Measurements from ENCODE around the gene SLC25A34. TPM values are rescaled to one million over a fixed set of nuclear protein-coding genes. Genes with fewer than 3 reads are reported as not detected.
A peak's percentile ranks its signal among the peaks of the same experiment; 100 is the strongest.
"Not testable (repeated sequence)": the region's sequence is repeated elsewhere in the genome, so short reads cannot be mapped to it uniquely, and the experiment has no call there.

The SLC25A34 gene
- total RNA-seq, 2 experiments from 2014 or later = 1.4 to 2.2 TPM

GRCh38 chr1:15693371-15693770 is 42.7 kb upstream of the SLC25A34 start:
- H3K79me2 ChIP-seq (ENCODE audit: insufficient read depth, low read depth, low read length) = peaks cover 23% of the 10 kb centered on the region; the same call in 1 of the 2 replicates
- H3K27ac ChIP-seq (ENCODE audit: low read depth, low read length, poor library complexity, severe bottlenecking) = no peak overlapping the region
- ChIA-PET POLR2A (no interaction called here), CTCF (ENCODE audit: unreplicated experiment) (no interaction called here)
- H4K20me1 ChIP-seq (ENCODE audit: insufficient read depth, low read length) = no peaks in the 10 kb centered on the region
- no peak for DNase-seq (ENCODE audit: low spot score)
- H3K9me2 ChIP-seq (ENCODE audit: insufficient read depth, low read length) = no peaks in the 10 kb centered on the region
- no peak overlapping the region for H2AFZ ChIP-seq (ENCODE audit: low read length)
- TF ChIP-seq EZH2phosphoT487 (IDR thresholded peaks at IDR 0.05; ENCODE audit: borderline replicate concordance, low read depth, low read length) (no peak), CTCF (conservative IDR thresholded peaks at IDR 0.05; ENCODE audit: low read length) (no peak)
- peaks cover 19% of the 10 kb centered on the region for H3K36me3 ChIP-seq (ENCODE audit: insufficient read depth, low read length)
- H3K4me3 ChIP-seq (ENCODE audit: low read depth, low read length, poor library complexity, severe bottlenecking) = no peak overlapping the region
- intact Hi-C loops (cut with micrococcal nuclease; ENCODE audit: unreplicated experiment) = no loop called here
- no TSS peak for BruUV-seq (replicated peaks)
- peaks cover 23% of the 10 kb centered on the region for H3K4me1 ChIP-seq (ENCODE audit: insufficient read depth, low read length, poor library complexity, severe bottlenecking)
- no peak overlapping the region for H3K4me2 ChIP-seq (ENCODE audit: low read length)
- H3K9me3 ChIP-seq (ENCODE audit: low read length) = no peaks in the 10 kb centered on the region

- Histone ChIP-seq H3K4me1 (ENCODE audit: insufficient read depth, low read length, poor library complexity, severe bottlenecking) (peaks cover 36% of the 10 kb centered on the region), H3K27ac (ENCODE audit: low read depth, low read length, poor library complexity, severe bottlenecking) (peak overlapping the region; percentile 93), H3K9me2 (ENCODE audit: insufficient read depth, low read length) (no peaks in the 10 kb centered on the region), H3K36me3 (ENCODE audit: insufficient read depth, low read length) (peaks cover 11% of the 10 kb centered on the region), H3K4me3 (ENCODE audit: low read depth, low read length, poor library complexity, severe bottlenecking) (peak overlapping the region; percentile 63), H4K20me1 (ENCODE audit: insufficient read depth, low read length) (no peaks in the 10 kb centered on the region), H3K79me2 (ENCODE audit: insufficient read depth, low read depth, low read length) (peaks cover 37% of the 10 kb centered on the region; the same call in 1 of the 2 replicates), H3K4me2 (ENCODE audit: low read length) (peak overlapping the region; percentile 74), H3K9me3 (ENCODE audit: low read length) (no peaks in the 10 kb centered on the region), H2AFZ (ENCODE audit: low read length) (peak overlapping the region; percentile 18; the same call in 1 of the 2 replicates)
- intact Hi-C loops (cut with micrococcal nuclease; ENCODE audit: unreplicated experiment) = loop anchor here (1.0 to 2.0 kb wide), 2 partner anchors 80 to 171 kb away; partner anchors contain the start of genes DDI2 and DNAJC16
- BruUV-seq (replicated peaks) = no TSS peak
- ChIA-PET POLR2A (interaction anchor here (0.6 to 2.0 kb wide), 14 partner anchors 9 to 694 kb away, joined by 3 to 13 read pairs (median 3); partner anchors contain the start of gene PLEKHM2), CTCF (ENCODE audit: unreplicated experiment) (interaction anchor here (0.9 to 1.5 kb wide), 2 partner anchors 36 to 79 kb away, joined by 3 to 4 read pairs; no protein-coding TSS in a partner anchor)
- TF ChIP-seq CTCF (conservative IDR thresholded peaks at IDR 0.05; ENCODE audit: low read length) = no peak
- TF ChIP-seq EZH2phosphoT487 (IDR thresholded peaks at IDR 0.05; ENCODE audit: borderline replicate concordance, low read depth, low read length) = no peak
- DNase-seq (ENCODE audit: low spot score) = peak; percentile 93
Measured at GRCh38 chr1:15696956-15697521, 39.0 kb upstream of the SLC25A34 start.

GRCh38 chr1:15698201-15698600 is 37.9 kb upstream of the SLC25A34 start:
- peak overlapping the region; percentile 63 for H3K4me3 ChIP-seq (ENCODE audit: low read depth, low read length, poor library complexity, severe bottlenecking)
- no peak overlapping the region for H2AFZ ChIP-seq (ENCODE audit: low read length)
- ChIA-PET POLR2A (interaction anchor here (0.6 to 2.0 kb wide), 7 partner anchors 12 to 705 kb away, joined by 3 to 9 read pairs (median 4); no protein-coding TSS in a partner anchor), CTCF (ENCODE audit: unreplicated experiment) (no interaction called here)
- H3K4me2 ChIP-seq (ENCODE audit: low read length) = peak overlapping the region; percentile 74
- intact Hi-C loops (cut with micrococcal nuclease; ENCODE audit: unreplicated experiment) = no loop called here
- H3K27ac ChIP-seq (ENCODE audit: low read depth, low read length, poor library complexity, severe bottlenecking) = peak overlapping the region; percentile 93
- H4K20me1 ChIP-seq (ENCODE audit: insufficient read depth, low read length) = no peaks in the 10 kb centered on the region
- H3K79me2 ChIP-seq (ENCODE audit: insufficient read depth, low read depth, low read length) = peaks cover 34% of the 10 kb centered on the region; the same call in 1 of the 2 replicates
- H3K9me3 ChIP-seq (ENCODE audit: low read length) = no peaks in the 10 kb centered on the region
- DNase-seq (ENCODE audit: low spot score) = no peak
- H3K36me3 ChIP-seq (ENCODE audit: insufficient read depth, low read length) = peaks cover 11% of the 10 kb centered on the region
- peaks cover 36% of the 10 kb centered on the region for H3K4me1 ChIP-seq (ENCODE audit: insufficient read depth, low read length, poor library complexity, severe bottlenecking)
- H3K9me2 ChIP-seq (ENCODE audit: insufficient read depth, low read length) = no peaks in the 10 kb centered on the region
- no peak for TF ChIP-seq CTCF (conservative IDR thresholded peaks at IDR 0.05; ENCODE audit: low read length)
- TF ChIP-seq EZH2phosphoT487 (IDR thresholded peaks at IDR 0.05; ENCODE audit: borderline replicate concordance, low read depth, low read length) = no peak
- no TSS peak for BruUV-seq (replicated peaks)

GRCh38 chr1:15699321-15699720 is 36.7 kb upstream of the SLC25A34 start:
- BruUV-seq (replicated peaks); intact Hi-C loops (cut with micrococcal nuclease; ENCODE audit: unreplicated experiment); CTCF ChIA-PET (ENCODE audit: unreplicated experiment); H3K9me3 ChIP-seq (ENCODE audit: low read length); H3K4me3 ChIP-seq (ENCODE audit: low read depth, low read length, poor library complexity, severe bottlenecking); POLR2A ChIA-PET; H4K20me1 ChIP-seq (ENCODE audit: insufficient read depth, low read length); H3K9me2 ChIP-seq (ENCODE audit: insufficient read depth, low read length); DNase-seq (ENCODE audit: low spot score); H3K27ac ChIP-seq (ENCODE audit: low read depth, low read length, poor library complexity, severe bottlenecking); H3K4me2 ChIP-seq (ENCODE audit: low read length); H2AFZ ChIP-seq (ENCODE audit: low read length): not testable (repeated sequence)
- Histone ChIP-seq H3K4me1 (ENCODE audit: insufficient read depth, low read length, poor library complexity, severe bottlenecking) (peaks cover 36% of the 10 kb centered on the region), H3K36me3 (ENCODE audit: insufficient read depth, low read length) (peaks cover 11% of the 10 kb centered on the region), H3K79me2 (ENCODE audit: insufficient read depth, low read depth, low read length) (peaks cover 34% of the 10 kb centered on the region; the same call in 1 of the 2 replicates)
